Psoas muscle (tissue), 8 donors: ENCODE data around the gene ATAD5. TPM values are rescaled to one million over a fixed set of nuclear protein-coding genes. Genes with fewer than 3 reads are reported as not detected.
"Not testable (repeated sequence)": the region's sequence is repeated elsewhere in the genome, so short reads cannot be mapped to it uniquely, and the experiment has no call there.

ENCODE experiments used
- ATAC-seq, 4 donors: fragments of 200-7000 bp; cut with Tn5 transposase; one replicate each; pipeline ENCODE4 v1.9.1; 2020; ENCODE audit warnings: moderate library complexity in 3 of 4, mild to moderate bottlenecking in 2 of 4
- DNase-seq, 2 donors: peaks; one replicate each; pipeline ENCODE4 v3.0.0-alpha.2; 2020
- H3K27ac ChIP-seq: fragments of 200-600 bp; one replicate; pipeline ENCODE4 v1.8.0; 2022
- H3K27me3 ChIP-seq, 3 donors: fragments of 200-600 bp in 1 of 3; one replicate each; pipeline versions ENCODE4 v1.6.1 to v1.8.0; 2013 to 2022; ENCODE audit warnings: low read length in 2 of 3, mild to moderate bottlenecking in 2 of 3, moderate library complexity in 1 of 3; ENCODE audit not compliant: insufficient read depth in 3 of 3
- H3K36me3 ChIP-seq, 2 donors: fragments of 200-600 bp in 1 of 2; one replicate each; pipeline versions ENCODE4 v1.6.1 to v1.8.0; 2013 to 2022; ENCODE audit warnings: low read depth in 1 of 2, mild to moderate bottlenecking in 1 of 2, moderate library complexity in 1 of 2; ENCODE audit not compliant: insufficient read depth in 1 of 2
- H3K4me1 ChIP-seq: fragments of 200-600 bp; one replicate; pipeline ENCODE4 v1.8.0; 2022
- H3K4me3 ChIP-seq: fragments of 200-600 bp; one replicate; pipeline ENCODE4 v1.8.0; 2022; ENCODE audit warnings: mild to moderate bottlenecking
- H3K9me3 ChIP-seq: fragments of 200-600 bp; one replicate; pipeline ENCODE4 v1.8.0; 2022
- WGBS, 3 donors: extraction: QIAGEN DNeasy Blood & Tissue Kit; methylation state at CpG; one replicate each; pipeline versions ENCODE4 v1.1.6 to v1.1.7; 2013; 5-methylcytosine and 5-hydroxymethylcytosine counted together
- intact Hi-C, 2 donors: fragments of 100-400 bp; cut with DNase I; formaldehyde crosslinking; loops; one replicate each; pipeline versions ENCODE4 v1.11.0 to v1.14.2; 2022
- polyA plus RNA-seq, 3 donors: library from polyadenylated mRNA; stranded (reverse); fragments of 200-250 nt; gene quantifications; one replicate each; pipeline ENCODE4 v1.2.3, GENCODE V29; 2013
- total RNA-seq, 4 donors: library from RNA; stranded (reverse); fragmentation: NEBNext Ultra II Directional in 2 of 4; extraction: Animal tissue kit (Norgen Biotek cat#: 25700) in 2 of 4; gene quantifications; one replicate each; pipeline versions ENCODE4 v1.2.1 to v1.2.4, GENCODE V29; 2021 to 2023
- TF ChIP-seq, protein P1 (sequence below): fragments of 200-600 bp; IDR thresholded peaks from one replicate; pipeline ENCODE4 v1.8.0; 2022; ENCODE audit warnings: antibody characterized with exemption
- donor health status: healthy with polysubstance abuse.
- donor health status: DM: no; HTN: no; CAD: no; lungs with moderate emphysema.
- donor health status: Bipolar disorder and iron deficiency.
- donor health status: healthy.
- donor health status: DM: yes; HTN: yes; CAD: no.
- donor health status: DM: no; HTN: no; CAD: no.
- donor health status: DM: no; HTN: no; CAD: no.
- donor health status: DM: yes; HTN: yes; CAD: no.

The ATAD5 gene
- total and polyA plus RNA-seq, 7 donors = 0.11 to 0.44 (median 0.19) TPM

DNA sequence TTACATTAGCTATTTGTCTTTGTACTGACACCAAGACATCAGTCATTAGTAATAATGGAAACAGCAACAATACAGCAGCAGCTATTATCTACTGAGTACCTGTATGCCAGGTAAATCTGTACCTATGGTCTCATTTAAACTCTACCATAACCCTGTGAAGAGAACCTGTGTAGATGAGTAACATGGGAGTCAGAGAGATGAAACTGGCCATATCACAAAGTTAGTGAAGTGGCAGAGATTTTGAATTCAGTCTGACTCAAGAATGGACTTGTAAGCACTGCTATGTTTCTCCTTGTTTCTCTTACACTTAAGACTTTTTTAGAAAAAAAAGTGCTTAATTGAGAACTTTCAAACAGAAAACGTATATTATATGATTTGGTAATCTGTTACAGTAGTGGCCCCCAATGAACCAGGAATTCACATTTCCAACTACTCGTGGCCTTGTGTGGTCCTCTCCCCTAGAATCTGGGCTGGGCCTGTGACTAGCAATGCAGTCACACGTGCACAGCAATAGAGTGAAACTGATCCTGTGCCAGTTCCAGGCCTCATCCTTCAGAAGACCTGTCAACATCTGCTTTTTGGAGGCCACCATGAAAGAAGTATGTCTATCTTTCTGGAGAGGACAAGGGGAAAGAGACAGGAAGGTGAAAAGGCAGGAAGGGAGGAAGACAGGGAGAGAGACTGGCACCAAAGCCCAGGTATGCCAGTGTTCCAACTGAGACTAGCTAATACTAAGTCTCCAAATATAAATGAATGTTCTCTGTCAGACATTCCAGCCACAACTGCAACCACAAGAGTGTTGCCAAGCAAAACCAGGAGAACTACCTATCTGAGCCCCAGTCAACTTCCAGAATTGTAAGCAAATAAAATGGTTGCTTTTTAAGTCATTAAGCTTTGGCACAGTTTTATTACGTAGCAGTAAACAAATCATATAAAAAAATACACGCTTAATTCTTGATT lies 19.3 kb upstream of the ATAD5 start:
- WGBS, 3 donors = 66 to 72% (median 70%) methylated on average over 5 of the region's 5 CpGs
- DNase-seq = no peak

DNA sequence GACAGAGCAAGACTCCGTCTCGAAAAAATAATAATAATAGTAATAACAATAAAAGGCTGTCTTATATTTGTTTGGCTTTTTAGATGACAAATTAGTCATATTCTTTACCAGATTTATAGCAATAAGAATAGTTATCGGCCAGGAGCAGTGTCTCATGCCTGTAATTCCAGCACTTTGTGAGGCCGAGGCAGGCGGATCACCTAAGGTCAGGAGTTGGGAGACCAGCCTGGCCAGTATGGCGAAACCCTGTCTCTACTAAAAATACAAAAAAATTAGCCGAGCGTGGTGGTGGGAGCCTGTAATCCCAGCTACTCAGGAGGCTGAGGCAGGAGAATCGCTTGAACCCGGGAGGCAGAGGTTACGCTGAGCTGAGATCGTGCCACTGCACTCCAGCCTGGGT lies 17.5 kb upstream of the ATAD5 start:
- H3K4me3 ChIP-seq, H3K9me3 ChIP-seq, intact Hi-C loops, H3K36me3 ChIP-seq, H3K27me3 ChIP-seq, H3K4me1 ChIP-seq, ATAC-seq, H3K27ac ChIP-seq, DNase-seq: not testable (repeated sequence)
- WGBS, 3 donors = 91 to 93% (median 92%) methylated on average over 12 of the region's 12 CpGs

More for the DNA sequence above, 19.3 kb upstream of the ATAD5 start:
- Histone ChIP-seq H3K36me3 (no peaks in the 10 kb centered on the region), H3K27me3 (no peaks in the 10 kb centered on the region), H3K4me1 (peaks cover 4% of the 10 kb centered on the region), H3K9me3 (no peaks in the 10 kb centered on the region), H3K27ac (no peak overlapping the region), H3K4me3 (no peak overlapping the region)
- peak in 1 of 4 donors; percentile 51 for ATAC-seq
- intact Hi-C loops = no loop called here
- TF ChIP-seq, protein P1, sequence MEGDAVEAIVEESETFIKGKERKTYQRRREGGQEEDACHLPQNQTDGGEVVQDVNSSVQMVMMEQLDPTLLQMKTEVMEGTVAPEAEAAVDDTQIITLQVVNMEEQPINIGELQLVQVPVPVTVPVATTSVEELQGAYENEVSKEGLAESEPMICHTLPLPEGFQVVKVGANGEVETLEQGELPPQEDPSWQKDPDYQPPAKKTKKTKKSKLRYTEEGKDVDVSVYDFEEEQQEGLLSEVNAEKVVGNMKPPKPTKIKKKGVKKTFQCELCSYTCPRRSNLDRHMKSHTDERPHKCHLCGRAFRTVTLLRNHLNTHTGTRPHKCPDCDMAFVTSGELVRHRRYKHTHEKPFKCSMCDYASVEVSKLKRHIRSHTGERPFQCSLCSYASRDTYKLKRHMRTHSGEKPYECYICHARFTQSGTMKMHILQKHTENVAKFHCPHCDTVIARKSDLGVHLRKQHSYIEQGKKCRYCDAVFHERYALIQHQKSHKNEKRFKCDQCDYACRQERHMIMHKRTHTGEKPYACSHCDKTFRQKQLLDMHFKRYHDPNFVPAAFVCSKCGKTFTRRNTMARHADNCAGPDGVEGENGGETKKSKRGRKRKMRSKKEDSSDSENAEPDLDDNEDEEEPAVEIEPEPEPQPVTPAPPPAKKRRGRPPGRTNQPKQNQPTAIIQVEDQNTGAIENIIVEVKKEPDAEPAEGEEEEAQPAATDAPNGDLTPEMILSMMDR = no peak

DNA sequence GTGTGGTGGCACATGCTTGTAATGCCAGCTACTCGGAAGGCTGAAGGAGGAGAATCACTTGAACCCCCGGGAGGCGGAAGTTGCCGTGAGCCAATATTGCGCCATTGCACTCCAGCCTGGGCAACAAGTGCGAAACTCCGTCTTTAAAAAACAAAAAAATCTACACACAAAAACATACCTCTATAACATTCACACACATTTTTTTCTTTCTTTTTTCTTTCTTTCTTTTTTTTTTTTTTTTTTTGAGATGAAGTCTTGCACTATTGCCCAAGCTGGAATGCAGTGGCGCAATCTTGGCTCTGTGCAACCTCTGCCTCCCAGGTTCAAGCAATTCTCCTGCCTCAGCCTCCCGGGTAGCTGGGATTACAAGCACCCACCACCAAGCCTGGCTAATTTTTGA lies 16.9 kb upstream of the ATAD5 start:
- intact Hi-C loops, H3K4me3 ChIP-seq, H3K36me3 ChIP-seq, ATAC-seq, H3K27me3 ChIP-seq, H3K4me1 ChIP-seq, H3K27ac ChIP-seq, H3K9me3 ChIP-seq: not testable (repeated sequence)
- DNase-seq = peak in 1 of 2 donors; percentile 26
- 85 to 91% (median 89%) methylated on average over 9 of the region's 9 CpGs for WGBS, 3 donors

DNA sequence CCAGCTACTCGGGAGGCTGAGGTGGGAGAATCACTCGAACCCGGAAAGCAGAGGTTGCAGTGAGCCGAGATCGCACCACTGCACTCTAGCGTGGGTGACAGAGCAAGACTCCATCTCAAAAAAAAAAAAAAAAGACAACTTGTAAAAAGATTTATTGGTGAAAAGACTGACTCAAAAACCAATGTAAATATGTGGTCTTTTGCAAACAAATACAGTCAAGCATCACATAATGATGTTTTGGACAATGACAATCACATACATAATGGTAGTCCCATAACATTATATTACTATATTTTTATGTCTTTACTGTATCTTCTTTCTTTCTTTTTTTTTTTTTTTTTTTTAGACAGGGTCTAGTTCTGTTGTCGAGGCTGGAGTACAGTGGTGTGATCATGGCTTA lies 15.6 kb upstream of the ATAD5 start:
- TF ChIP-seq, protein P1 = no peak
- ATAC-seq (no peak), DNase-seq (no peak)
- H3K4me1 ChIP-seq = peaks cover 4% of the 10 kb centered on the region
- H3K27ac ChIP-seq = no peak overlapping the region
- intact Hi-C loops = no loop called here
- no peaks in the 10 kb centered on the region for H3K36me3 ChIP-seq
- H3K9me3 ChIP-seq = no peaks in the 10 kb centered on the region
- 96 to 98% (median 97%) methylated on average over 7 of the region's 7 CpGs for WGBS, 3 donors
- no peaks in the 10 kb centered on the region for H3K27me3 ChIP-seq
- no peak overlapping the region for H3K4me3 ChIP-seq

DNA sequence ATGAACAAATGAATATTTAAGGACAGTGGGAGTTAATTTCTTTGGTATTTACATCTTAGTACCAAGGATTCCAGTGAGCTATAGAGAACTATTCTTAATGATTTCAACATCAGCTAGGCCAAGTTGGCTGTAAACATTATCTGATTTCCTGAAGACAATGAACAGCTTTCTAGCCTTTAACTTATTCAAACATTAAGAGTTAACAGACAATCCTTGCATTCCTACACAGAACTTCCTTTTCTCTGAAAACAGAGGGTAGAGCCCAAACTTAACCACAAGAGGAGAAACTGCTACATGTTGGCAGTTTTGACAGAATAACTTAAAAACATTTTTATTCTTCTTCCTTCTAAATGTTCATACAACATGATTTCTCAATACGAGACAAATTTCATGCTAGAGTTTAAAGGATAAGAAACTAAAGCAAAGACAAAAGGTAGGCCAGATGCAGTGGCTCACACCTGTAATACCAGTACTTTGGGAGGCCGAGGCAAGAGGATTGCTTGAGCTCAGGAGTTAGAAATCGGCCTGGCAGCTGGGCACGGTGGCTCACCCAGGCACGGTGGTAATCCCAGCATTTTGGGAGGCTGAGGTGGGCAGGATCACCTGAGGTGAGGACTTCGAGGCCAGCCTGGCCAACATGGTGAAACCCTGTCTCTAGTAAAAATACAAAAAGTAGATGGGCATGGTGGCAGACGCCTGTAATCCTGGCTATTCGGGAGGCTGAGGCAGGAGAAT lies 11.6 kb upstream of the ATAD5 start:
- ATAC-seq (no peak), DNase-seq (no peak)
- Histone ChIP-seq H3K36me3 (no peaks in the 10 kb centered on the region), H3K4me3 (peak overlapping the region; percentile 3), H3K27ac (no peak overlapping the region), H3K9me3 (no peaks in the 10 kb centered on the region), H3K4me1 (peaks cover 15% of the 10 kb centered on the region), H3K27me3 (no peaks in the 10 kb centered on the region)
- TF ChIP-seq, protein P1 = no peak
- intact Hi-C loops = loop anchor here in 1 of 2 donors (5.0 kb wide), 1 partner anchor 87 kb away; the partner anchor contains the start of gene TEFM
- whole genome bisulfite sequencing, 3 donors = 88 to 94% (median 92%) methylated on average over 8 of the region's 8 CpGs
